Measurements from ENCODE around the gene NMS. TPM values are rescaled to one million over a fixed set of nuclear protein-coding genes. Genes with fewer than 3 reads are reported as not detected.

Gene NMS
- total RNA-seq, 1 donor from 2014 or later = not detected

GRCh38 chr2:100484390-100484789, 14.1 kb downstream of the NMS start:
- Histone ChIP-seq H3K27me3 (ENCODE audit: insufficient read depth, low read length) (peaks cover 2% of the 10 kb centered on the region), H3K36me3 (ENCODE audit: insufficient read depth, low read length) (no peaks in the 10 kb centered on the region), H3K79me2 (ENCODE audit: insufficient read depth, low read length) (no peaks in the 10 kb centered on the region), H2AFZ (ENCODE audit: low read depth, low read length) (no peak overlapping the region), H3K4me1 (ENCODE audit: insufficient read depth, low read length) (no peaks in the 10 kb centered on the region), H3K9ac (ENCODE audit: low read length) (no peak overlapping the region), H4K20me1 (ENCODE audit: insufficient read depth, low read length) (no peaks in the 10 kb centered on the region), H3K4me2 (ENCODE audit: low read length) (no peak overlapping the region), H3K9me3 (ENCODE audit: insufficient read depth, low read depth, low read length) (peaks cover 7% of the 10 kb centered on the region), H3K4me3 (ENCODE audit: insufficient read depth, low read depth, low read length) (no peak overlapping the region), H3K27ac (ENCODE audit: low read depth, low read length) (no peak overlapping the region)
- H3K36me3 Mint-ChIP-seq (ENCODE audit: low read depth, unreplicated experiment) = no peaks in the 10 kb centered on the region
- no peak overlapping the region for H3K27ac Mint-ChIP-seq (ENCODE audit: unreplicated experiment)
- TF ChIP-seq CTCF (IDR thresholded peaks at IDR 0.05; ENCODE audit: insufficient read depth, low read depth, low read length) (no peak), EZH2 (IDR thresholded peaks at IDR 0.05; ENCODE audit: insufficient read depth, low read length) (no peak)
- no peak for DNase-seq (ENCODE audit: low read depth)
- H3K27me3 Mint-ChIP-seq (ENCODE audit: low read depth, unreplicated experiment) = peaks cover 11% of the 10 kb centered on the region
- no peak overlapping the region for H3K4me3 Mint-ChIP-seq (ENCODE audit: unreplicated experiment)
- H3K9me3 Mint-ChIP-seq (ENCODE audit: unreplicated experiment) = no peaks in the 10 kb centered on the region
- no peak for FAIRE-seq
- no peaks in the 10 kb centered on the region for H3K4me1 Mint-ChIP-seq (ENCODE audit: low read depth, unreplicated experiment)

- FAIRE-seq = no peak
Measured at GRCh38 chr2:100485396-100485795, 15.1 kb downstream of the NMS start.

More at GRCh38 chr2:100485396-100485795, 15.1 kb downstream of the NMS start:
- H3K27me3 ChIP-seq (ENCODE audit: insufficient read depth, low read length) = peaks cover 2% of the 10 kb centered on the region
- no peak for DNase-seq (ENCODE audit: low read depth)
- Mint-ChIP-seq H3K27me3 (ENCODE audit: low read depth, unreplicated experiment) (peaks cover 5% of the 10 kb centered on the region), H3K9me3 (ENCODE audit: unreplicated experiment) (no peaks in the 10 kb centered on the region), H3K4me1 (ENCODE audit: low read depth, unreplicated experiment) (no peaks in the 10 kb centered on the region), H3K27ac (ENCODE audit: unreplicated experiment) (no peak overlapping the region), H3K4me3 (ENCODE audit: unreplicated experiment) (no peak overlapping the region), H3K36me3 (ENCODE audit: low read depth, unreplicated experiment) (no peaks in the 10 kb centered on the region)
- no peak overlapping the region for H3K27ac ChIP-seq (ENCODE audit: low read depth, low read length)
- H3K4me3 ChIP-seq (ENCODE audit: insufficient read depth, low read depth, low read length) = no peak overlapping the region
- H4K20me1 ChIP-seq (ENCODE audit: insufficient read depth, low read length) = no peaks in the 10 kb centered on the region
- H3K9me3 ChIP-seq (ENCODE audit: insufficient read depth, low read depth, low read length) = peaks cover 7% of the 10 kb centered on the region
- no peaks in the 10 kb centered on the region for H3K79me2 ChIP-seq (ENCODE audit: insufficient read depth, low read length)
- no peak overlapping the region for H2AFZ ChIP-seq (ENCODE audit: low read depth, low read length)
- no peak overlapping the region for H3K4me2 ChIP-seq (ENCODE audit: low read length)
- H3K4me1 ChIP-seq (ENCODE audit: insufficient read depth, low read length) = no peaks in the 10 kb centered on the region
- H3K36me3 ChIP-seq (ENCODE audit: insufficient read depth, low read length) = no peaks in the 10 kb centered on the region
- no peak for TF ChIP-seq EZH2 (IDR thresholded peaks at IDR 0.05; ENCODE audit: insufficient read depth, low read length)
- TF ChIP-seq CTCF (IDR thresholded peaks at IDR 0.05; ENCODE audit: insufficient read depth, low read depth, low read length) = no peak
- no peak overlapping the region for H3K9ac ChIP-seq (ENCODE audit: low read length)
